Stomach (tissue), 4 donors: Measurements from ENCODE around the gene TAS1R3.

Experiments
- EP300 ChIP-seq: sonication (generic); formaldehyde crosslinking; IDR thresholded peaks from one replicate; pipeline ENCODE4 v1.6.1; 2017; ENCODE audit warnings: antibody characterized with exemption
- TF ChIP-seq, protein P1 (sequence below), 7 experiments: fragments of 450-650 bp in 4 of 7; fragments of 200-600 bp in 3 of 7; sonication (generic) in 3 of 7; IDR thresholded peaks; one replicate each; pipeline ENCODE4 v1.5.1; 2016 to 2019; ENCODE audit warnings: antibody characterized with exemption in 7 of 7, control low read depth in 2 of 7, mild to moderate bottlenecking in 1 of 7

DNA sequence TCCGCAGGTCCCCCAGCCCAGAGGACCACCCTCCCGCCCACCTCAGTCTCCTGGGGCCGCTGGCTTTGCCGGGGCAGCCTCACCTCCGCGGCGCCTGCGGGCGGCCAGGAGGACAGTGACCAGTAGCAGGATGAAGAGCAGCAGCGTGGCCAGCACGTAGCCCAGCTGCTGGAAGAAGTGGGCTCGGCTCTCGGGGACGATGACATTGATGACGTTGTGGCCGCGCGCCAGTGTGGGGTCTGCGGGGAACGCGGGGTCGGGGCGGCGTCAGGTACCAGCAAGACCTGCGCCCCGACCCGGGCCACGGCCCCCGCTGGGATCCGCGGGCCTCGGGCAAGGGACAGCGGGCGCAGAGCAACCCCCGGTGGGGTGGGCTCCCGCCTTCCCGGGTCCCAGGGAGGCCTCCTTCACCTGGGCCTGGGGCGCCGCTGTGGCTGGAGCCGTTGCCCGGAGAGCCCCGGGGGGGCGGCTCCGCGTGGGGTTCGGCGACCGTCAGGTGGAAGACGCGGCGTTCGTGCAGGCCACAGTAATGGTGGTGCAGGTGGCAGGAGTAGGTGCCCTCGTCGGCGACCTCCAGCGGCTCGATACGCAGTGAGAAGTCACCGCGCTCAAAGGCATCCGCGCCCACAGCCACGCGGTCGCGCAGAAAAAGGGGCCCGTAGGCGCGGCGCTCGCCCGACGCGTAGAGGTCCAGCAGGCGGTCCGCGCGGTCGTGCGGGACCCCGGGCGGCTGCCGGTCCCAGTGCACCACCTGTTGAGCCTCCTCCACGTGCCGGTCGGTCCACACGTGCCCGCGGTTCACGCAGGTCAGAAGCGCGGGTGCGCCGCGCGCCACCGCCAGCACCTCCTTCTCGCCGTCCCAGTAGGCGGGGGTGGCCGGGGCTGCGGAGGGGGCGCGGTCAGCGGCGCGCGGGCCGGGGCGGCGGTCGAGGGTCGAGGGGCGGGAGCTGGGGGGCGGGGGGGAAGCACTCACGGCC, 23.5 kb downstream of the TAS1R3 start:
- no peak for TF ChIP-seq EP300
- TF ChIP-seq, protein P1, sequence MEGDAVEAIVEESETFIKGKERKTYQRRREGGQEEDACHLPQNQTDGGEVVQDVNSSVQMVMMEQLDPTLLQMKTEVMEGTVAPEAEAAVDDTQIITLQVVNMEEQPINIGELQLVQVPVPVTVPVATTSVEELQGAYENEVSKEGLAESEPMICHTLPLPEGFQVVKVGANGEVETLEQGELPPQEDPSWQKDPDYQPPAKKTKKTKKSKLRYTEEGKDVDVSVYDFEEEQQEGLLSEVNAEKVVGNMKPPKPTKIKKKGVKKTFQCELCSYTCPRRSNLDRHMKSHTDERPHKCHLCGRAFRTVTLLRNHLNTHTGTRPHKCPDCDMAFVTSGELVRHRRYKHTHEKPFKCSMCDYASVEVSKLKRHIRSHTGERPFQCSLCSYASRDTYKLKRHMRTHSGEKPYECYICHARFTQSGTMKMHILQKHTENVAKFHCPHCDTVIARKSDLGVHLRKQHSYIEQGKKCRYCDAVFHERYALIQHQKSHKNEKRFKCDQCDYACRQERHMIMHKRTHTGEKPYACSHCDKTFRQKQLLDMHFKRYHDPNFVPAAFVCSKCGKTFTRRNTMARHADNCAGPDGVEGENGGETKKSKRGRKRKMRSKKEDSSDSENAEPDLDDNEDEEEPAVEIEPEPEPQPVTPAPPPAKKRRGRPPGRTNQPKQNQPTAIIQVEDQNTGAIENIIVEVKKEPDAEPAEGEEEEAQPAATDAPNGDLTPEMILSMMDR (IDR thresholded peaks at IDR 0.05) = no peak
